Measurements from ENCODE around the gene LFNG.

LFNG gene

DNA sequence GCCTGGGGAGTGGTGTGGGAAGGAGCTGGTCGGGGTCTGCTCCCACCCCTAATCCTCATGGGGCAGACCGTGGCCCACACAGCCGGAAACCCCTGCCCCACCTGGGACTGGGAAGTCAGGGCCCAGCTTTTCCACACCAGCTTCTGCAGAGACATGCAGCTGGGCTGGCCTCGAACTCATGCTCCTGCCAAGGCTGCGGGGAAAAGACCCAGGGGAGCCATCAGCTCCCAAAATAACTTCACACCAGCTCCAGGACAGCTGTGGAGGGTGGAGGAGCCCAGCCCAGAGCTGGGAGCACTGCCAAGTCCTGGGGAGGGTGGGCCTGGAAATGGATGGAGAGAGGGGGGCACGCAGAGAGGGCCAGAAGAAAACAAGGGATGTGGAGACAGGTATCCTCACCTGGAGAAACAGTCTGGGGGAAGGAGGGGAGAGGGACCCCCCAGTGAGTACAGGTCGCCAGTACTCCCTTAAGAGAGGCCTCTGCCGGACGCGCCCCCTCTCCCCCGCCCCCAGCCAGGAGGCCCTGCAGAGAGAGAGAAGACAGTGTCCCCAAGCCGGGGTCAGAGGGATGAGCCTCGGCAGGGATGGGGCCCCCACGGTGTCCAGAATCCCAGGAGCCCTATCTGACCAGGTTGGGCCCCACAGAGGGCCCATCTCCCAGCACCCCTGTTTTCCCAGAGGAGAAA is 31.8 kb upstream of the LFNG start:
- Histone ChIP-seq H3K9me3 (ENCODE audit: insufficient read depth, low read depth, low read length) (no peaks in the 10 kb centered on the region), H3K27ac (ENCODE audit: low read depth, low read length) (no peak overlapping the region), H3K27me3 (ENCODE audit: insufficient read depth, low read length) (no peaks in the 10 kb centered on the region), H3K4me1 (ENCODE audit: insufficient read depth, low read length) (no peaks in the 10 kb centered on the region), H3K9ac (ENCODE audit: low read depth, low read length) (no peak overlapping the region), H3K4me3 (ENCODE audit: low read length) (no peak overlapping the region), H3K36me3 (ENCODE audit: insufficient read depth, low read length) (no peaks in the 10 kb centered on the region)
- 86% methylated on average over 14 of the region's 14 CpGs for WGBS

DNA sequence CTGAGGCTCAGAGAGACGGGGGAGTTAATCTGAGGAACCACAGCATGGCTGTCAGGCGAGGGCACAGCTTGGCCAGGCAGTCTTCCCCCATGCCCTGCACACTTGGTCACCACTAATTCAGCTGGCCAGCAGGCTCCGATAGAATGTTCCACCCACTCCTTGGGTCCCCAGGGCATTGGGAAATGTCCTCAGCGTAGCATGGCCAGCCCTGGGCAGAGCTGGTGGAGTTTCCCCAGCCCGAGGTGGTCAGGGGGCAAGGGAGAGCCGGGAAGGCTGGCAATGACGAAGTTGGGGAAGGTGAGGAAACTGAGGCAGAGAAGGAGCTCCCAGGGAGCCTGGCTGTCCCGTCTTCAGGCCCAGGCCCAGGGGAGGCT is 31.3 kb upstream of the LFNG start:
- Histone ChIP-seq H3K9ac (ENCODE audit: low read depth, low read length) (no peak overlapping the region), H3K4me3 (ENCODE audit: low read length) (no peak overlapping the region), H3K27me3 (ENCODE audit: insufficient read depth, low read length) (no peaks in the 10 kb centered on the region), H3K4me1 (ENCODE audit: insufficient read depth, low read length) (no peaks in the 10 kb centered on the region), H3K27ac (ENCODE audit: low read depth, low read length) (no peak overlapping the region), H3K36me3 (ENCODE audit: insufficient read depth, low read length) (no peaks in the 10 kb centered on the region), H3K9me3 (ENCODE audit: insufficient read depth, low read depth, low read length) (no peaks in the 10 kb centered on the region)
- WGBS = 89% methylated on average over 8 of the region's 8 CpGs

DNA sequence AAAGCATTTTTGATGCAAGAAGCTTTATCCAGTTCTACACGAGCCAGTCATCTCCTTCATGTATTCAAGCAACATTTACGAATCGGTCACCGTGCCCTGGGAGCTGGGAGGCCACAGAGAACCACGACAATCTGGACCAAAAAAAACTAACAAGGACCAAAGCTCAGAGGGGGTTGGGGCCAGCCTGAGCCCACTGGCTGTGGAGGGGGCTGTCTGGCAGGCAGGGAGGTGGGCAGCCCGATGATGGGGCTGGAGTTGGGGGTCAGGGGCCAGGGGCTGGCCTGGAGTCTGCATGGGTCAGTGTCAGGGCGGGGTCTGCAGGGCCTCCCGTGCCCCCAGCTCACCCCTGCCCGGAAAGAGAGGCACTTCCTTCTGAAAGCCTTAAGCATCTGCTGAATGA is 30.9 kb upstream of the LFNG start:
- Histone ChIP-seq H3K36me3 (ENCODE audit: insufficient read depth, low read length) (no peaks in the 10 kb centered on the region), H3K27me3 (ENCODE audit: insufficient read depth, low read length) (no peaks in the 10 kb centered on the region), H3K27ac (ENCODE audit: low read depth, low read length) (no peak overlapping the region), H3K4me3 (ENCODE audit: low read length) (no peak overlapping the region), H3K4me1 (ENCODE audit: insufficient read depth, low read length) (no peaks in the 10 kb centered on the region), H3K9me3 (ENCODE audit: insufficient read depth, low read depth, low read length) (no peaks in the 10 kb centered on the region), H3K9ac (ENCODE audit: low read depth, low read length) (no peak overlapping the region)
- WGBS = 83% methylated on average over 9 of the region's 9 CpGs

DNA sequence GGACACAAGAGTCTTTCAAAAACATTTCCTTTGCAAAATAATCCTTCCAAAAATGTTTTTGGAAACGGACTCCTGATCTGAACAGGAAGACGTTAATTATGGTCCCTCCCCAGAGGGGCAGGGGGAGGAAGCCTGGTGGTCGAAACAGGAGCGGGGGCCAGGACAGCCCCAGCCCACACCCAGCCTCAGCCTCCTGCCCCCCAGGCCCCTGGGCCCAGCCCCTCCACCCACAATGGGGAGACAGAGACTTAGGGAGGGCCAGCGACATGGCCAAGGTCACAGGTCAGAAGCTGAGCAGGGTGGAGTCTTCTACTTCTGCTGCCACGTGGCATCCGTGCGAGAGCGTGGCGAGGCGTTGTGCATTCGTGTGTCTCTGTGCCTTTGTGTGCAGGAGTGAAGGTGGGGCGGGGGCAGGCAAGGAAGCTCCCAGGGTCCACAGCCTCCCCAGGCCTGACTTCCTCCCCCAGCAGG is 29.4 kb upstream of the LFNG start:
- no peaks in the 10 kb centered on the region for H3K4me1 ChIP-seq (ENCODE audit: insufficient read depth, low read length)
- no peaks in the 10 kb centered on the region for H3K27me3 ChIP-seq (ENCODE audit: insufficient read depth, low read length)
- no peak overlapping the region for H3K4me3 ChIP-seq (ENCODE audit: low read length)
- no peak overlapping the region for H3K9ac ChIP-seq (ENCODE audit: low read depth, low read length)
- WGBS = 97% methylated on average over 13 of the region's 13 CpGs
- no peaks in the 10 kb centered on the region for H3K9me3 ChIP-seq (ENCODE audit: insufficient read depth, low read depth, low read length)
- no peaks in the 10 kb centered on the region for H3K36me3 ChIP-seq (ENCODE audit: insufficient read depth, low read length)
- no peak overlapping the region for H3K27ac ChIP-seq (ENCODE audit: low read depth, low read length)

DNA sequence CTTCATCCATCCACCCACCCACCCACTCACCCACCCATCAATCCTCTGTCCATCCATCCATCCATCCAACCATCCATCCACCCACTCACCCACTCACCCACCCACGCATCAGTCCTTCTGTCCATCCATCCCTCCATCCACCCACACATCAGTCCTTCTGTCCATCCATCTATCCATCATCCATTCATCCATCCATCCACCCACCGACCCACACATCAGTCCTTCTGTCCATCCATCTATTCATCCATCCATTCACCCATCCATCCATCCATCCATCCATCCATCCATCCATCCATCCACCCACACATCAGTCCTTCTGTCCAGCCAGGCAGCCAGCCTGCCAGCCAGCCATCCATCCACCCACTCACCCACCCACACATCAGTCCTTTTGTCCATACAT is 27.5 kb upstream of the LFNG start:
- no peak overlapping the region for H3K4me3 ChIP-seq (ENCODE audit: low read length)
- no peaks in the 10 kb centered on the region for H3K9me3 ChIP-seq (ENCODE audit: insufficient read depth, low read depth, low read length)
- H3K27me3 ChIP-seq (ENCODE audit: insufficient read depth, low read length) = no peaks in the 10 kb centered on the region
- H3K36me3 ChIP-seq (ENCODE audit: insufficient read depth, low read length) = no peaks in the 10 kb centered on the region
- peaks cover 4% of the 10 kb centered on the region; the same call in 1 of the 2 replicates for H3K4me1 ChIP-seq (ENCODE audit: insufficient read depth, low read length)
- WGBS = 88% methylated on average over 2 of the region's 2 CpGs
- H3K27ac ChIP-seq (ENCODE audit: low read depth, low read length) = no peak overlapping the region
- H3K9ac ChIP-seq (ENCODE audit: low read depth, low read length) = no peak overlapping the region

DNA sequence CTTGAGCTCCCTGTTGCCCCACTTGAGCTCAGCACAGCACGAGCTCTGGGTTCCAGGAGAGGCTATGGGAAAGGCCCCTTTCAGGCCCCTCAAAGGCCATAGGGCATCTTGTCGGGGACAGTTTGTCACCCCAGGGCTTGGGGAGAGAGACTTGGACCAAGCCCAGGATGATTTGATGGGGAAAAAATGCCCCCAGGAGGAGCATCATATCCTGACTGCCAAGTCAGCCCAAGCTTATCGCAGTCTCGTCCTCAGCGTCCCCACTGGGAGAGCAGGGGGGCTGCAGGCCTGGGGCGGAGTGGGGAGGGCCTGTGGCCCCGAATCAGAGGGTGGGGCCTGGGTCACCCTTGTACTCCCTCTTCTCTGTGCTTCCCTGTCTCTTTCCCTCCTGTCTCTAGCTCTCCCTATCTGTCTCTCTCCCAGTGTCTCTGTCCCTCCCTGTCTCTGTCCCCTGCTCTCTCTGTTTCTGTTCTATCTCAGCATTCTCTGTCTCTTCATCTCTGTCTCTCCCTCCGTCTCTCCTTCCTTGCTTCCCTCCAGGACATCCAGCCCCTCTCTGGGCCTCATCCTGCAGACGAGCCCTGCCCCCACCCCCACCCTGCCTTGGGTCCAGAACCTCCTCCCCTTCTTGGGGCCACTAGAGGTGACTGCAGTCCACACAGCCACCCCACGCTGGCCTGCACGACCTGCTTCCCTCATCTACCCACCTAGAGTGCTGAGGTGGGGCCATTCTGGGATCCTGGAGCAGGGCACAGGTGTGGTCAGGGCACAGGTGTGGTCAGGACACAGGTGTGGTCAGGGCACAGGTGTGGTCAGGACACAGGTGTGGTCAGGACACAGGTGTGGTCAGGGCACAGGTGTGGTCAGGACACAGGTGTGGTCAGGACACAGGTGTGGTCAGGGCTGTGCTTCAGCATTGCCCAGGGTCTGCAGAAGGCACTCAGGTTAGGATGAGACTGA is 26.1 kb upstream of the LFNG start:
- H3K27me3 ChIP-seq (ENCODE audit: insufficient read depth, low read length) = no peaks in the 10 kb centered on the region
- 81% methylated on average over 11 of the region's 11 CpGs for WGBS
- no peak overlapping the region for H3K27ac ChIP-seq (ENCODE audit: low read depth, low read length)
- H3K4me3 ChIP-seq (ENCODE audit: low read length) = no peak overlapping the region
- no peak overlapping the region for H3K9ac ChIP-seq (ENCODE audit: low read depth, low read length)
- H3K36me3 ChIP-seq (ENCODE audit: insufficient read depth, low read length) = no peaks in the 10 kb centered on the region
- H3K4me1 ChIP-seq (ENCODE audit: insufficient read depth, low read length) = peaks cover 10% of the 10 kb centered on the region
- no peaks in the 10 kb centered on the region for H3K9me3 ChIP-seq (ENCODE audit: insufficient read depth, low read depth, low read length)

DNA sequence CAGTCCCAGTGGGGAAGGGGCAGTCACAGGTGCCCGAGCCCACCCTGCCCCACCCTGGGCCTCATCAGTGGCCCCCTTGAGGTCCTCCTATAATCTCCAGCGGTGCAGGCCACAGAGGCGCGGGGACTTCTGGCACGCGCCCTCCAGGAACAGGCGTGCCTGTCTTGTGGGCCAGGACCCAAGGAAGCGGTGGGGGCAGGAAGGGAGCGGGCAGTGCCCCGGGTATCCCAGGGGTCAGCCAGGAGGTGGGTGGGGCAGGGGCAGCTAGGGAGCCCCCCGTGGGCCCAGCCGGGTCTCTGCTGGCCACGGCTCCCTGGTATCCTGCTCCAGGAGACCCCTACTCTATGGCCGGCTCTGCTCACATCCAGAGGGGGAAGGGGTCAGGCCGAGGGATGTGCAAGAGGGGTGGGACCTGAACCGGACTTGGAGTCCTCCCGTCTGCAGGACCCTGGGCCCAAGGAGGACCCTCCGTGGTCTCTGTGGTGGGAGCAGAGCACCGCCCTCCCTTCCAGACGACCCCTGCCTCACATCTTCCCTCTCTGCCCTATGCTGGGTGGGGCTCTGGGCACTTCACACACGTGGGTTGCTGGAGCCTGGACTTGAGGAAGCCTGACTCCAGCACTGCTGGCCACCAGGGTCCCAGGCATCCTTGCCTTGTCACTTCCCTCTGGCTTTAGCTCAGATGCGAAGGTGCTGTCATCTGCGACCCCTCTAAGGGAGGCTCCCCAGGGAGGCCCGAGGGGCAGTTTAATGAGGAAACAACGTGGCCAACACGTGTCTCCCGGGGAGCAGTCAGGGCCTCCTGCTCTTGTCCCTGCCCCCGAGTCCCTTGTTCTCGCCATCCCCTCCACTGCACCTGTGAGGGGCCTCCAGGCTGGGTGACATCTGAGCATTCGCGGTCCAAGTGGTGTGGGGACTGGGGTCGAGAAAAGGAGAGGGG is 25.1 kb upstream of the LFNG start:
- no peaks in the 10 kb centered on the region for H3K27me3 ChIP-seq (ENCODE audit: insufficient read depth, low read length)
- no peak overlapping the region for H3K9ac ChIP-seq (ENCODE audit: low read depth, low read length)
- 87% methylated on average over 32 of the region's 32 CpGs for WGBS
- H3K4me1 ChIP-seq (ENCODE audit: insufficient read depth, low read length) = peaks cover 18% of the 10 kb centered on the region
- H3K4me3 ChIP-seq (ENCODE audit: low read length) = no peak overlapping the region
- no peaks in the 10 kb centered on the region for H3K9me3 ChIP-seq (ENCODE audit: insufficient read depth, low read depth, low read length)
- H3K27ac ChIP-seq (ENCODE audit: low read depth, low read length) = no peak overlapping the region
- H3K36me3 ChIP-seq (ENCODE audit: insufficient read depth, low read length) = no peaks in the 10 kb centered on the region

DNA sequence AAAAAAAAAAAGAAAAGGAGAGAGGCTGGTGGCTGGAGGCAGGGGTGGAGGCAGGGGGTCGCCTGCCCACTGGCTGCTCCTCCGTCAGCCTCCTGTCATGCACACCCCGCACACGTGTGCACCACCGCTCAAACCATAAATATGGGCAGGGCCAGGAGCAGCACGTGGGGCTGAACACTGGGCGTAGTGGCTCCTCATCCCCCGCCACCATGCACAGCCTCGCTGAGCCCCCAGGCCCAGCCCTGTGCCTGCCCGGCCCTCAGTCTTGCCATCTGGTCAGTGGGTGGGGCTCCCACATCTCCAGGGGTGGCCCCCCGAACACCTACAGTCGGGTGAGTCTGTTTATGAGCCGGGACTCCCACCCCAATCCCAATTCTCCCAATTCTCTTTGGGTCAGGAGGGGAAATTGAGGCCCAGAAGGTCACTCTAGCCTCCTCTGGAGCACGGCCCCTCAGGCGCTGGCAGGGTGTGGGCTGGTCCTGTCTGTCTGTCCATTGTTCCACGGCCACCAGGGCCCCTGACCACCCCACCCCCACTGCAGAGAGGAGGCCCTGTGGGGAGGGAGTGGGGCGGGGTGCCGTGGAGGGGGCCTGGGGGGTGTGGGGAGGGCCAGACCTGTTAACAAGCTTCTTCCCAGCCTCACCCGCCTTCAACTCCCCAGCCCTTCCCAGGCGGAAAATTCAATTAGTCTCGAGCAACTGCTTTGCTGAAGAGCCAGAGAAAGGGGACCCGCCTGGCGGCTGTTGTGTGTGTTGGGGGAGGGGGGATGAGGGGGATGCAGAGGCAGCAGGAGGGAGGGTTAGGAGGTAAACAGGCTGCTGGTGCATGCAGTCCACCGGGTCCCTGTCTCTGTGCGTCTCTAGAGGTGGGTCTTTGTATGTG is 23.9 kb upstream of the LFNG start:
- Histone ChIP-seq H3K9me3 (ENCODE audit: insufficient read depth, low read depth, low read length) (no peaks in the 10 kb centered on the region), H3K27ac (ENCODE audit: low read depth, low read length) (peak overlapping the region; percentile 65), H3K36me3 (ENCODE audit: insufficient read depth, low read length) (no peaks in the 10 kb centered on the region), H3K27me3 (ENCODE audit: insufficient read depth, low read length) (no peaks in the 10 kb centered on the region), H3K4me3 (ENCODE audit: low read length) (no peak overlapping the region), H3K9ac (ENCODE audit: low read depth, low read length) (no peak overlapping the region), H3K4me1 (ENCODE audit: insufficient read depth, low read length) (peaks cover 29% of the 10 kb centered on the region)
- 54% methylated on average over 22 of the region's 25 CpGs for WGBS

DNA sequence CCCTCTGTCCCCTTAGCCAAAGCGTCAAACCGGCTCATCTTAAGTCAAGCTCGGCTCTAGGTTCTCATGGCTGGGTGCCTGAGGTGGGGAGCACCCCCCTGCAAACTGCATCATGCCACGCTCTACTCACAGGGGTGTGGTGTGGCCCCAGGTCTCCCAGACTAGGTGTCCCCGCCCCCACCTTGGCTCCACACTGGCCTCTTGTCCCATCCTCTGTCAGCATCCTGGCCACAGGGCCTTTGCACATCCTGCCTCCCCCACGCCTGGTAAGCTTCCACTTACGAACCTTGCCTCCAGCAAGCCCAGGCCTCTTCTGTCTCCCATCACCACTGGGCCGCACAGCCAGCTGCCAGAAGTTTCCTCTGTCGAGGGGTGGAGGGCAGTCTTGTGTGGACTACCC is 23.2 kb upstream of the LFNG start:
- Histone ChIP-seq H3K27me3 (ENCODE audit: insufficient read depth, low read length) (no peaks in the 10 kb centered on the region), H3K36me3 (ENCODE audit: insufficient read depth, low read length) (no peaks in the 10 kb centered on the region), H3K9ac (ENCODE audit: low read depth, low read length) (no peak overlapping the region), H3K4me3 (ENCODE audit: low read length) (no peak overlapping the region), H3K4me1 (ENCODE audit: insufficient read depth, low read length) (peaks cover 29% of the 10 kb centered on the region), H3K9me3 (ENCODE audit: insufficient read depth, low read depth, low read length) (no peaks in the 10 kb centered on the region), H3K27ac (ENCODE audit: low read depth, low read length) (no peak overlapping the region)
- WGBS = 88% methylated on average over 9 of the region's 9 CpGs

DNA sequence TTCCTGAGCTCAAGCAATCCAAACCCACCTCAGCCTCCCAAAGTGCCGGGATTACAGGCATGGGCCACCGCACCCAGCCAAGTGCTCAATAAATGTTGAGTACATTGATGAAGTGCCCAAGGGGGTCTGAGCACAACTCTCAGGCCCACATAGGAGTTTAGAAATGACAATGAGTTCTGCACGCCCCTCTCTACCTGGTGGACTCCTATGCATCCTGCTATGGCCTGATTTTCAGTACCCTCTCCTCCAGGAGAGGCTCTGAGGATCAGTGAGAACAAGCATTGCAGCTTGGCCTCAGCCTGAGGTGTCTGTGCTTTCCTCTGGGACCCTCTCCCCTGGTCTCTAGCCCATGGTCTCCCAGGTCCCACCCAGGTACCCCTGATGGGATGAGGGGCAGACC is 22.5 kb upstream of the LFNG start:
- WGBS = 94% methylated on average over 3 of the region's 3 CpGs
- H3K27me3 ChIP-seq (ENCODE audit: insufficient read depth, low read length) = no peaks in the 10 kb centered on the region

More for the DNA sequence above, 22.5 kb upstream of the LFNG start:
- Histone ChIP-seq H3K9ac (ENCODE audit: low read depth, low read length) (no peak overlapping the region), H3K36me3 (ENCODE audit: insufficient read depth, low read length) (no peaks in the 10 kb centered on the region), H3K27ac (ENCODE audit: low read depth, low read length) (no peak overlapping the region), H3K4me1 (ENCODE audit: insufficient read depth, low read length) (peaks cover 29% of the 10 kb centered on the region), H3K4me3 (ENCODE audit: low read length) (no peak overlapping the region), H3K9me3 (ENCODE audit: insufficient read depth, low read depth, low read length) (no peaks in the 10 kb centered on the region)

All from HUES64 (cell line).